Stimulated activated CD4-positive, alpha-beta T cell treated with anti-CD3 and anti-CD28 coated beads, Interleukin-1b, Interleukin-23, amount 100 ng/mL, for 48 hours (primary cell): ENCODE measurements around the gene DAZ1.
"Not testable (repeated sequence)": the region's sequence is repeated elsewhere in the genome, so short reads cannot be mapped to it uniquely, and the experiment has no call there.

ENCODE experiments used
- DNase-seq: peaks from one replicate; pipeline ENCODE4 v3.0.0-alpha.2; 2020

The DAZ1 gene, protein sequence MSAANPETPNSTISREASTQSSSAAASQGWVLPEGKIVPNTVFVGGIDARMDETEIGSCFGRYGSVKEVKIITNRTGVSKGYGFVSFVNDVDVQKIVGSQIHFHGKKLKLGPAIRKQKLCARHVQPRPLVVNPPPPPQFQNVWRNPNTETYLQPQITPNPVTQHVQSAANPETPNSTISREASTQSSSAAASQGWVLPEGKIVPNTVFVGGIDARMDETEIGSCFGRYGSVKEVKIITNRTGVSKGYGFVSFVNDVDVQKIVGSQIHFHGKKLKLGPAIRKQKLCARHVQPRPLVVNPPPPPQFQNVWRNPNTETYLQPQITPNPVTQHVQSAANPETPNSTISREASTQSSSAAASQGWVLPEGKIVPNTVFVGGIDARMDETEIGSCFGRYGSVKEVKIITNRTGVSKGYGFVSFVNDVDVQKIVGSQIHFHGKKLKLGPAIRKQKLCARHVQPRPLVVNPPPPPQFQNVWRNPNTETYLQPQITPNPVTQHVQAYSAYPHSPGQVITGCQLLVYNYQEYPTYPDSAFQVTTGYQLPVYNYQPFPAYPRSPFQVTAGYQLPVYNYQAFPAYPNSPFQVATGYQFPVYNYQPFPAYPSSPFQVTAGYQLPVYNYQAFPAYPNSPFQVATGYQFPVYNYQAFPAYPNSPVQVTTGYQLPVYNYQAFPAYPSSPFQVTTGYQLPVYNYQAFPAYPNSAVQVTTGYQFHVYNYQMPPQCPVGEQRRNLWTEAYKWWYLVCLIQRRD

DNA sequence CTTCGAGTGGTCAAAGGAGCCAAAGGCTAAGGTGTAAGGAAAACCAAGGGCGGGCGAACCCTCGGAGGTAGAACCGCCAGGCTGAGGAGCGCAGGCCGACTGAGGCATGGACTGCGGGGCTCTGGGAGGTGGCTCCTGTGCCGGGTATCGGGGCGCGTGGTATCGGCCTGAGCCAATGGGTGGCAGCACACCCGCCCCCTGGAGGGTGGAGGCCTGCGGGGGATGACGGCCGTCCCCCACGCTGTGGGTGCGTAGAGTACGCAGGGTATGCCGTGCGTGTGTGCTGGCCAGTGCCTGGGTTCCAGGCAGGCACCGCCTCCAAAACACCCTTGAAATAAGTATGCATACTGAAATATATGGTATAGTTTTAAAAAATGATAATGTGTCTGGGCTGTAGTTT is at the start of gene DAZ1:
DAZ1 (minus strand) TSS at position 101 of the 400 bp plus-strand sequence. CDS start 208 bp downstream, outside the sequence.
- DNase-seq, result not testable (repeated sequence)

DNA sequence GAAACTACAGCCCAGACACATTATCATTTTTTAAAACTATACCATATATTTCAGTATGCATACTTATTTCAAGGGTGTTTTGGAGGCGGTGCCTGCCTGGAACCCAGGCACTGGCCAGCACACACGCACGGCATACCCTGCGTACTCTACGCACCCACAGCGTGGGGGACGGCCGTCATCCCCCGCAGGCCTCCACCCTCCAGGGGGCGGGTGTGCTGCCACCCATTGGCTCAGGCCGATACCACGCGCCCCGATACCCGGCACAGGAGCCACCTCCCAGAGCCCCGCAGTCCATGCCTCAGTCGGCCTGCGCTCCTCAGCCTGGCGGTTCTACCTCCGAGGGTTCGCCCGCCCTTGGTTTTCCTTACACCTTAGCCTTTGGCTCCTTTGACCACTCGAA is 20.4 kb upstream of the DAZ1 start, which contains the start of gene DAZ2:
DAZ2 (plus strand) TSS at position 301 of the 400 bp plus-strand sequence. CDS start 208 bp downstream, outside the sequence.
- not testable (repeated sequence) for DNase-seq

DNA sequence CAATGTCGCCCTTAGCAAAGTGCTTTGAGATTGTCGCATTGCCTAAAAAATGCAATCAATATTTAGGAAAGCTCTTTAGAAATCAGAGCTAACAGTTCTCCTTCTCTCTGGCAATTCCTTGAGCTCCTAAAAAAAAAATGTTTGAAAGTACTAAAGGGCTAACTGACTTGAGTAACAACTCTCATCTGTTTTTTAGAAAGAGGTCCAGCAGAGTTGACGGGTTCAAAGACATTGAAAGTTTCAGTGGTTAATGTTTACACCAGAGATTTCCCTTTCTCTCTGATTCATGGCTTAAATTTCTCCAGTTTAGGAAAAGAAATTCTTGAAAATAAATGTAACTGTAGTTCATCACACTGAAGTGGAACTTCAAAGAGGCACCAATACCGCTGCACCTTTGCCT is 11.9 kb upstream of the DAZ1 start:
- not testable (repeated sequence) for DNase-seq

DNA sequence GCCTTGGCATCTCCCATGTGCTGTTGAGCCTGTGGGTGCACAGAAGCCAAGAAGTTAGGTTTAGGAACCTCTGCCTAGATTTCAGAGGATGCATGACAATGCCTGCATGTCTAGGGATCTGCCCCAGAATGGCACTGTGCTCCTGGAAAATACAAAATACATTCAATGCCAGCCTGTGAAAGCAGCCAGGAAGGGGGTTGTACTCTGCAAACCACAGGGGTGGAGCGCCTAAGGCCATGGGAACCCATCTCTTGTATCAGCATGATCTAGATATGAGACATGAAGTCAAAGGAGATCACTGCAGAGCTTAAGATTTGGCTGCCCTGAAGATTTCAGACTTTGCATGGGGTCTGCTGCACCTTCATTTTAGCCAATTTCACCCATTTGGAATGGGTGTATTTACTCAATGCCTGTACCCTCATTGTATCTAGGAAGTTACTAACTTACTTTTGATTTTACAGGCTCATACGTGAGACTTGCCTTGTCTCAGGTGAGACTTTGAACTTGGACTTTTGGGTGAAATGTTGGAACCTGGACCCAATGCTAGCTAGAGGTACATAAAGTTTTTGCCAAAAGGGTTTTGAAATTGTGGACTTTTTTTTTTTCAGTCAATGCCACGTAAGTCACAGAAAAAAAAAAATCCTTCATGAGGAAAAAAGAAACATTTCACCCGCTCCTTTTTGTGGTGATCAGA is 11.1 kb upstream of the DAZ1 start:
- not testable (repeated sequence) for DNase-seq

DNA sequence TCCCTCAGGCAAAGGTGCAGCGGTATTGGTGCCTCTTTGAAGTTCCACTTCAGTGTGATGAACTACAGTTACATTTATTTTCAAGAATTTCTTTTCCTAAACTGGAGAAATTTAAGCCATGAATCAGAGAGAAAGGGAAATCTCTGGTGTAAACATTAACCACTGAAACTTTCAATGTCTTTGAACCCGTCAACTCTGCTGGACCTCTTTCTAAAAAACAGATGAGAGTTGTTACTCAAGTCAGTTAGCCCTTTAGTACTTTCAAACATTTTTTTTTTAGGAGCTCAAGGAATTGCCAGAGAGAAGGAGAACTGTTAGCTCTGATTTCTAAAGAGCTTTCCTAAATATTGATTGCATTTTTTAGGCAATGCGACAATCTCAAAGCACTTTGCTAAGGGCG is 8.6 kb upstream of the DAZ1 start:
- not testable (repeated sequence) for DNase-seq
